HepG2 (cell line): Measurements from ENCODE around the gene GLB1L. TPM values are rescaled to one million over a fixed set of nuclear protein-coding genes. Genes with fewer than 3 reads are reported as not detected.

ENCODE experiments used
- ATAC-seq: fragments of 200-7000 bp; cut with Tn5 transposase; 3 replicates; pipeline ENCODE4 v1.9.1; 2020; ENCODE audit warnings: mild to moderate bottlenecking, moderate library complexity
- BruUV-seq: library from RNA; stranded (reverse); fragments of 400-500 nt; replicated peaks from 2 replicates; lab custom pipeline; 2021; lab: Mats Ljungman, UMichigan
- CTCF ChIA-PET: fragments of 300-600 bp; formaldehyde crosslinking; extraction: SDS; loops from one replicate; lab custom pipeline; 2021; ENCODE audit warnings: low total read pairs, inconsistent platforms, low intra/inter-chr PET ratio; lab: Yijun Ruan, JAX
- POLR2A ChIA-PET: fragments of 350-600 bp; sonication (Branson Sonifier 250); formaldehyde crosslinking; loops from one replicate; lab custom pipeline; 2020; ENCODE audit warnings: antibody characterized with exemption, inconsistent platforms; lab: Yijun Ruan, JAX
- DNase-seq: peaks from one replicate; pipeline ENCODE4 v3.0.0-alpha.2; 2015; ENCODE audit warnings: low spot score
- FAIRE-seq: peaks from 3 replicates; lab custom pipeline; 2011; peaks lifted over from hg19 to GRCh38; lab: Jason Lieb, UNC
- H2AFZ ChIP-seq: one replicate; pipeline ENCODE4 v1.6.1; 2011; ENCODE audit warnings: low read length, inconsistent platforms
- H3K27ac ChIP-seq: fragments of 300-600 bp; 3 replicates; pipeline ENCODE4 v1.8.0; 2011; ENCODE audit warnings: mixed run types, mild to moderate bottlenecking, mixed read lengths, low read length, inconsistent platforms; ENCODE audit not compliant: insufficient read depth; ENCODE audit errors: extremely low read length
- H3K27me3 ChIP-seq, 2 experiments: fragments of 200-600 bp in 1 of 2; 2 replicates in 1 of 2; 3 replicates in 1 of 2; pipeline versions ENCODE4 v1.6.0 to v1.8.0; 2011; ENCODE audit warnings: low read length in 2 of 2, mild to moderate bottlenecking in 2 of 2, moderate library complexity in 2 of 2, inconsistent platforms in 1 of 2; ENCODE audit not compliant: insufficient read depth in 2 of 2, control insufficient read depth in 1 of 2
- H3K36me3 ChIP-seq, 2 experiments: fragments of 200-600 bp in 1 of 2; replicated peaks in 1 of 2; 2 replicates in 1 of 2; 3 replicates in 1 of 2; pipeline versions ENCODE4 v1.5.1 to v1.8.0; 2011; ENCODE audit warnings: low read length in 2 of 2, inconsistent platforms in 1 of 2; ENCODE audit not compliant: insufficient read depth in 2 of 2, control insufficient read depth in 1 of 2
- H3K4me1 ChIP-seq: 2 replicates; pipeline ENCODE4 v1.5.1; 2012; ENCODE audit warnings: low read length, inconsistent platforms; ENCODE audit not compliant: insufficient read depth
- H3K4me2 ChIP-seq: 2 replicates; pipeline ENCODE4 v1.6.0; 2011; ENCODE audit warnings: low read depth, low read length, inconsistent platforms
- H3K4me3 ChIP-seq, 3 experiments: fragments of 200-600 bp in 1 of 3; sonication (generic), shearing (Covaris generic) in 1 of 3; replicated peaks in 1 of 3; 2 replicates each; pipeline ENCODE4 v1.5.1; 2011 to 2016; ENCODE audit warnings: low read length in 3 of 3, inconsistent platforms in 2 of 3, low read depth in 2 of 3, mild to moderate bottlenecking in 2 of 3, control low read depth in 1 of 3, mixed read lengths in 1 of 3; ENCODE audit not compliant: insufficient read depth in 1 of 3
- H3K79me2 ChIP-seq: one replicate; pipeline ENCODE4 v1.6.1; 2011; ENCODE audit warnings: low read length, inconsistent platforms; ENCODE audit not compliant: insufficient read depth
- H3K9ac ChIP-seq: 2 replicates; pipeline ENCODE4 v1.6.0; 2011; ENCODE audit warnings: mild to moderate bottlenecking, low read depth, low read length, inconsistent platforms; ENCODE audit not compliant: insufficient read depth
- H3K9me3 ChIP-seq: 2 replicates; pipeline ENCODE4 v1.5.1; 2012; ENCODE audit warnings: mild to moderate bottlenecking, low read length
- H4K20me1 ChIP-seq: 2 replicates; pipeline ENCODE4 v1.6.0; 2011; ENCODE audit warnings: inconsistent platforms, mild to moderate bottlenecking, low read length, moderate library complexity; ENCODE audit not compliant: insufficient read depth
- NFIB ChIP-seq: sonication (generic); formaldehyde crosslinking; IDR thresholded peaks from 2 replicates; pipeline ENCODE4 v1.9.0; 2021; ENCODE audit warnings: missing genetic modification reagents, mild to moderate bottlenecking, borderline replicate concordance
- ZMYM2 ChIP-seq: sonication (generic); formaldehyde crosslinking; IDR thresholded peaks from 2 replicates; pipeline ENCODE4 v1.8.0; 2022; ENCODE audit warnings: mild to moderate bottlenecking, missing genetic modification reagents
- ZNF280B ChIP-seq: sonication (generic); formaldehyde crosslinking; IDR thresholded peaks from 2 replicates; pipeline ENCODE4 v1.5.0; 2020; ENCODE audit warnings: missing genetic modification reagents, mild to moderate bottlenecking, borderline replicate concordance
- whole genome bisulfite sequencing: methylation state at CpG from one replicate; pipeline ENCODE4 v1.1.6; 2017; ENCODE audit warnings: low lambda C conversion rate; 5-methylcytosine and 5-hydroxymethylcytosine counted together
- in situ Hi-C: cut with HindIII; loops from 2 replicates; pipeline ENCODE4 v1.10.0; 2017; ENCODE audit warnings: low pct_unique_long_range_greater_than_20kb; ENCODE audit not compliant: extremely low pct_ligation_motif_present
- intact Hi-C: fragments of 100-400 bp; cut with micrococcal nuclease; formaldehyde crosslinking; loops from one replicate; pipeline ENCODE4 v1.10.0; 2022; ENCODE audit not compliant: unreplicated experiment
- polyA plus RNA-seq, 8 experiments: library from polyadenylated mRNA; depleted of rRNA in 3 of 8; stranded (reverse) in 7 of 8; unstranded in 1 of 8; fragments of >200 nt; fragmentation: Illumina TruSeq in 4 of 8; extraction: Trizol in 4 of 8; gene quantifications; 2 replicates each; pipeline versions ENCODE4 v1.2.1 to v1.2.3, GENCODE V29; 2011 to 2016; ENCODE audit warnings: low read depth in 4 of 8, missing spikeins in 1 of 8, mixed read lengths in 1 of 8; ENCODE audit not compliant: insufficient read depth in 1 of 8
- total RNA-seq, 5 experiments: library from RNA; depleted of rRNA; stranded (reverse); fragments of >200 nt; fragmentation: Illumina TruSeq; extraction: Trizol; gene quantifications; 2 replicates each; pipeline ENCODE4 v1.2.3, GENCODE V29; 2016; ENCODE audit warnings: low read depth in 1 of 5

GLB1L gene
- total and polyA plus RNA-seq, 2 of the 13 experiments (the other 11 are each of a cell fraction or from before 2014, with no cell fraction given) = 6.8 to 7.3 TPM

DNA sequence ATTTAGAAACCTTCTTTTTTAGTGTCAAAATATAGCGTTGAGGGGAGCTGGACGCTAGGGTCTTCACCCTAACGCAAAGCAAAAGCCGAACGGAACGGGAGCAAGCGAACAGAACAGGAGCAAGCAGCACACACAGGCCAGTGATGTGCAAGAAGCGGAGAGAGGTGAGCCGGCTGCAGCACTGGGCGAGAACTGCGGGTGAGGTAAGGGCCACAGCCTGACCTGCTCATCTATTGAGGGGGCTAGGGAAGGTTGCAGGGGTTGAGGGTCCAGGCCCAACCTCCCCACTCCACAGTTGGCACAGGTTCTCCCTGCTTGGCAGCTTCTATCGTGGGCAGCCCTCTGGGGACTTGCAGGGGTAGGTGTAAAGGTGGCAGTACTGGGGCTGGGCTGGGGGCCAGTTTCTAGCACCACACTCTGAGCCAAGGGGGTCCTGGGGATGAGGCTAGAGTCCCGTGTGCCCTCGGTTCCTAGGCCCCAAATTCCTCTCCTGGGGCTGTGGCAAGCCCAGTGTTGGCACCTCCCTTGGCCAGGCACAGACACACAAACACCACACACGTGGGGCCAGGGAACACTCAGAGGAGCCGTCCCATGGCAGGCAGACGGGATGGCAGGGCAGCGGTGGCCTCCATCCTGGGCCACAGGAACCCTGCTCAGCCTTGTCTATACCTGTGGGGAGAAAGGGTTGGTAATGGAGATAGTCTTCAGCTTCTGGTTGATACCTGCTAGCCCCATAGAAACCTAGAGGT is 25.3 kb downstream of the GLB1L start:
- H3K4me2 ChIP-seq = no peak overlapping the region
- H3K36me3 ChIP-seq = peaks cover 38 to 63% of the 10 kb centered on the region in 2 experiments
- no TSS peak for BruUV-seq
- intact Hi-C loops (loop anchor here (2.0 kb wide), 3 partner anchors 43 to 75 kb away; partner anchors contain the start of genes CNPPD1 and NHEJ1), in situ Hi-C loops (no loop called here)
- peaks cover 11% of the 10 kb centered on the region for H3K79me2 ChIP-seq
- no peaks in the 10 kb centered on the region for H4K20me1 ChIP-seq
- no peak overlapping the region for H2AFZ ChIP-seq
- DNase-seq (no peak), ATAC-seq (no peak), FAIRE-seq (no peak)
- CTCF ChIA-PET = no interaction called here
- no peaks in the 10 kb centered on the region for H3K27me3 ChIP-seq
- TF ChIP-seq NFIB = 0 out of 2 replicates have a peak, but pooled peaks have one; percentile 49
- no peak for TF ChIP-seq ZMYM2 (CRISPR knock-in tag)
- 0 out of 2 replicates have a peak, but pooled peaks have one; percentile 15 for TF ChIP-seq ZNF280B
- H3K4me1 ChIP-seq = peaks cover 33% of the 10 kb centered on the region
- no peak overlapping the region for H3K4me3 ChIP-seq
- 98% methylated on average over 15 of the region's 18 CpGs for WGBS
- H3K27ac ChIP-seq = no peak overlapping the region
- no peaks in the 10 kb centered on the region for H3K9me3 ChIP-seq
- no peak overlapping the region for H3K9ac ChIP-seq
- POLR2A ChIA-PET = interaction anchor here (1.3 to 6.2 kb wide), 6 partner anchors 9 to 59 kb away, joined by 3 to 196 read pairs (median 61); partner anchors contain the start of genes ANKZF1, ATG9A, DNAJB2 and GLB1L
